AG10803 (cell line): ENCODE results near the gene IL1RAPL2.
"Not testable (repeated sequence)": the region's sequence is repeated elsewhere in the genome, so short reads cannot be mapped to it uniquely, and the experiment has no call there.

Experiments used
- DNase-seq: peaks from one replicate; pipeline ENCODE4 v3.0.0; 2010; ENCODE audit warnings: low read depth
- H3K4me3 ChIP-seq: 2 replicates; pipeline ENCODE4 v1.5.1; 2011; ENCODE audit warnings: mild to moderate bottlenecking, low read length, control low read depth
- TF ChIP-seq, protein P1 (sequence below): conservative IDR thresholded peaks from 2 replicates; pipeline ENCODE4 v1.5.1; 2011; ENCODE audit warnings: mild to moderate bottlenecking, low read length, control low read depth, inconsistent platforms

Gene IL1RAPL2

GRCh38 chrX:104913348-104913747 lies 347.3 kb downstream of the IL1RAPL2 start:
- TF ChIP-seq, protein P1, sequence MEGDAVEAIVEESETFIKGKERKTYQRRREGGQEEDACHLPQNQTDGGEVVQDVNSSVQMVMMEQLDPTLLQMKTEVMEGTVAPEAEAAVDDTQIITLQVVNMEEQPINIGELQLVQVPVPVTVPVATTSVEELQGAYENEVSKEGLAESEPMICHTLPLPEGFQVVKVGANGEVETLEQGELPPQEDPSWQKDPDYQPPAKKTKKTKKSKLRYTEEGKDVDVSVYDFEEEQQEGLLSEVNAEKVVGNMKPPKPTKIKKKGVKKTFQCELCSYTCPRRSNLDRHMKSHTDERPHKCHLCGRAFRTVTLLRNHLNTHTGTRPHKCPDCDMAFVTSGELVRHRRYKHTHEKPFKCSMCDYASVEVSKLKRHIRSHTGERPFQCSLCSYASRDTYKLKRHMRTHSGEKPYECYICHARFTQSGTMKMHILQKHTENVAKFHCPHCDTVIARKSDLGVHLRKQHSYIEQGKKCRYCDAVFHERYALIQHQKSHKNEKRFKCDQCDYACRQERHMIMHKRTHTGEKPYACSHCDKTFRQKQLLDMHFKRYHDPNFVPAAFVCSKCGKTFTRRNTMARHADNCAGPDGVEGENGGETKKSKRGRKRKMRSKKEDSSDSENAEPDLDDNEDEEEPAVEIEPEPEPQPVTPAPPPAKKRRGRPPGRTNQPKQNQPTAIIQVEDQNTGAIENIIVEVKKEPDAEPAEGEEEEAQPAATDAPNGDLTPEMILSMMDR: no peak; the same call in 1 of the 2 replicates
- no peak overlapping the region for H3K4me3 ChIP-seq
- DNase-seq: no peak

- H3K4me3 ChIP-seq, DNase-seq: not testable (repeated sequence)
Measured at GRCh38 chrX:104914686-104915085, 348.7 kb downstream of the IL1RAPL2 start.

DNA sequence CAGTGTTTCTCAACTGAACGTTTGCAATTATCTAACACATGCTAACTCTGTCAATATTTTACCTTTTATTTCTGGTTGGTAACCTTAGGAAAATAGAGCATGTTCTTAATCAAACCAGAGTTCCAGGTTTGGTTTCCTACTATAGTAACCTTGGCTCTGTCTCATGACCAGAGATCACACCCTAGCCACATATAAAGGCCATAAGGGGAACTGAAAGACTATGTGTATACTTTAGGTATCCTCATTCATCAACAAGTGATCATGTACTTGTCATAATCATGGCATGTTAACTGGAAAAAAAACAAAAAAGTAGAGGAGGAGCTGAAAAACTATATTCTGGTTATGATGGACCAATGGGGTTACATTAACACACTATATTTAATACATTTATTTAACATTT lies 352.1 kb downstream of the IL1RAPL2 start:
- no peak for DNase-seq
- TF ChIP-seq, protein P1: no peak
- H3K4me3 ChIP-seq: no peak overlapping the region

- no peak overlapping the region for H3K4me3 ChIP-seq
- no peak for DNase-seq
- TF ChIP-seq, protein P1: no peak
Measured at GRCh38 chrX:104921584-104922205, 355.7 kb downstream of the IL1RAPL2 start.

GRCh38 chrX:104922206-104922621 lies 356.2 kb downstream of the IL1RAPL2 start:
- TF ChIP-seq, protein P1: peak; percentile 92
- DNase-seq: peak; percentile 63
- no peak overlapping the region for H3K4me3 ChIP-seq

- H3K4me3 ChIP-seq: no peak overlapping the region
- TF ChIP-seq, protein P1: no peak
- DNase-seq: no peak
Measured at GRCh38 chrX:104929324-104929723, 363.3 kb downstream of the IL1RAPL2 start.

- TF ChIP-seq, protein P1: no peak
- no peak for DNase-seq
- H3K4me3 ChIP-seq: no peak overlapping the region
Measured at GRCh38 chrX:104935581-104935980, 369.6 kb downstream of the IL1RAPL2 start.
